SK-N-SH (cell line): ENCODE measurements around the gene MTHFS.

ENCODE experiments used
- CHD2 ChIP-seq: fragments of 150-350 bp; IDR thresholded peaks from 2 replicates; pipeline ENCODE4 v1.6.1; 2018; ENCODE audit warnings: low read length; ENCODE audit not compliant: partially characterized antibody
- CTCF ChIP-seq: fragments of 200-600 bp; sonication (generic); IDR thresholded peaks from 2 replicates; pipeline ENCODE4 v1.6.1; 2017; ENCODE audit warnings: antibody characterized with exemption, mild to moderate bottlenecking, moderate library complexity
- EP300 ChIP-seq, 2 experiments: IDR thresholded peaks; 2 replicates each; pipeline versions ENCODE4 v1.4.0 to v1.6.1; 2012; ENCODE audit warnings: borderline replicate concordance in 1 of 2, low read depth in 1 of 2, low read length in 1 of 2
- SMC3 ChIP-seq: IDR thresholded peaks from 2 replicates; pipeline ENCODE4 v1.6.1; 2012; ENCODE audit warnings: low read depth, low read length, improper control_type of control experiment
- TAF1 ChIP-seq: IDR thresholded peaks from 2 replicates; pipeline ENCODE4 v1.6.1; 2012; ENCODE audit warnings: low read depth, mild to moderate bottlenecking, low read length, moderate library complexity, borderline replicate concordance

- TF ChIP-seq CTCF, result no peak
- TF ChIP-seq CHD2, result no peak
- TF ChIP-seq TAF1, result no peak
- no peak for TF ChIP-seq EP300 (IDR thresholded peaks at IDR 0.05; ENCODE audit: borderline replicate concordance in 1 of 2, low read depth in 1 of 2, low read length in 1 of 2)
- TF ChIP-seq SMC3, result no peak
These were observed 515 bp upstream of the MTHFS start for GRCh38 chr15:79897380-79897678.
